Measurements from ENCODE around the gene C9orf43. TPM values are rescaled to one million over a fixed set of nuclear protein-coding genes. Genes with fewer than 3 reads are reported as not detected.

The C9orf43 gene
- total and polyA plus RNA-seq, 9 of the 15 experiments (the other 6 are each of a cell fraction or from before 2014, with no cell fraction given), result 0.21 to 0.58 (median 0.33) TPM

DNA sequence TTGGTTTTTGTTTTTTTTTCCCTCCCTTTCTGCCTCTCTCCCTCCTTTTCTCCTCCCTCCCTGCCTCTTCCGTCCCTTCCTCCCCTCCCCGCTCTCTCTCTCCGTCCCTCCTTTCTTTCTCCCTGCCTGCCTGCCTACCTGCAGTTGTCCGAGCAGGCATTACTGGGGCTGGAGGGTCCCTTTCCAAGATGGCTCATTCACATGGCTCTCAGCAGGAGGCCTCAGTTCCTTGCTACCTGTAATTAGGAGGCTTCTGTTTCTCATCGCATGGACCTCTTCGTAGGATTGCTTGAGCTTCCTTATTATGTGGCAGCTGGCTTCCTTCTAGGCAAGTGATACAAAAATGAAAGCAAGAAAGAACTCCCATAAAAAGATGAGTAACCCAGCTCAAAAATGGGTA, 61.0 kb downstream of the C9orf43 start:
- BruUV-seq (replicated peaks), result no TSS peak
- no peak overlapping the region for H2AFZ ChIP-seq (ENCODE audit: low read depth, low read length)
- 0 out of 2 replicates have a peak, but pooled peaks cover 4% of the 10 kb centered on the region for H3K9me3 ChIP-seq (replicated peaks; ENCODE audit: control insufficient read depth, insufficient read depth, low read depth, low read length)
- FAIRE-seq (no peak), ATAC-seq (no peak), DNase-seq (ENCODE audit: extremely low read depth in 1 of 4, low spot score in 3 of 4) (no peak)
- WGBS (ENCODE audit: insufficient coverage, low coverage, missing lambda C conversion rate), result 30% methylated on average over 6 of the region's 6 CpGs
- TF ChIP-seq RAD21 (CRISPR knock-in tag; conservative IDR thresholded peaks at IDR 0.05 in 1 of 2, IDR thresholded peaks at IDR 0.05 in 1 of 2), result no peak
- TF ChIP-seq, protein P1, sequence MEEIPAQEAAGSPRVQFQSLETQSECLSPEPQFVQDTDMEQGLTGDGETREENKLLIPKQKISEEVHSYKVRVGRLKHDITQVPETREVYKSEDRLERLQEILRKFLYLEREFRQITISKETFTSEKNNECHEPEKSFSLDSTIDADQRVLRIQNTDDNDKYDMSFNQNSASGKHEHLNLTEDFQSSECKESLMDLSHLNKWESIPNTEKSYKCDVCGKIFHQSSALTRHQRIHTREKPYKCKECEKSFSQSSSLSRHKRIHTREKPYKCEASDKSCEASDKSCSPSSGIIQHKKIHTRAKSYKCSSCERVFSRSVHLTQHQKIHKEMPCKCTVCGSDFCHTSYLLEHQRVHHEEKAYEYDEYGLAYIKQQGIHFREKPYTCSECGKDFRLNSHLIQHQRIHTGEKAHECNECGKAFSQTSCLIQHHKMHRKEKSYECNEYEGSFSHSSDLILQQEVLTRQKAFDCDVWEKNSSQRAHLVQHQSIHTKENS (CRISPR knock-in tag; IDR thresholded peaks at IDR 0.05), result no peak
- TF ChIP-seq, protein P2, sequence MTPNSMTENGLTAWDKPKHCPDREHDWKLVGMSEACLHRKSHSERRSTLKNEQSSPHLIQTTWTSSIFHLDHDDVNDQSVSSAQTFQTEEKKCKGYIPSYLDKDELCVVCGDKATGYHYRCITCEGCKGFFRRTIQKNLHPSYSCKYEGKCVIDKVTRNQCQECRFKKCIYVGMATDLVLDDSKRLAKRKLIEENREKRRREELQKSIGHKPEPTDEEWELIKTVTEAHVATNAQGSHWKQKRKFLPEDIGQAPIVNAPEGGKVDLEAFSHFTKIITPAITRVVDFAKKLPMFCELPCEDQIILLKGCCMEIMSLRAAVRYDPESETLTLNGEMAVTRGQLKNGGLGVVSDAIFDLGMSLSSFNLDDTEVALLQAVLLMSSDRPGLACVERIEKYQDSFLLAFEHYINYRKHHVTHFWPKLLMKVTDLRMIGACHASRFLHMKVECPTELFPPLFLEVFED (CRISPR knock-in tag; conservative IDR thresholded peaks at IDR 0.05), result no peak
- no peak for TF ChIP-seq ZNF384 (IDR thresholded peaks at IDR 0.05; ENCODE audit: low read depth, low read length)
- TF ChIP-seq HIVEP1 (CRISPR knock-in tag; IDR thresholded peaks at IDR 0.05), result no peak
- TF ChIP-seq, protein P3, sequence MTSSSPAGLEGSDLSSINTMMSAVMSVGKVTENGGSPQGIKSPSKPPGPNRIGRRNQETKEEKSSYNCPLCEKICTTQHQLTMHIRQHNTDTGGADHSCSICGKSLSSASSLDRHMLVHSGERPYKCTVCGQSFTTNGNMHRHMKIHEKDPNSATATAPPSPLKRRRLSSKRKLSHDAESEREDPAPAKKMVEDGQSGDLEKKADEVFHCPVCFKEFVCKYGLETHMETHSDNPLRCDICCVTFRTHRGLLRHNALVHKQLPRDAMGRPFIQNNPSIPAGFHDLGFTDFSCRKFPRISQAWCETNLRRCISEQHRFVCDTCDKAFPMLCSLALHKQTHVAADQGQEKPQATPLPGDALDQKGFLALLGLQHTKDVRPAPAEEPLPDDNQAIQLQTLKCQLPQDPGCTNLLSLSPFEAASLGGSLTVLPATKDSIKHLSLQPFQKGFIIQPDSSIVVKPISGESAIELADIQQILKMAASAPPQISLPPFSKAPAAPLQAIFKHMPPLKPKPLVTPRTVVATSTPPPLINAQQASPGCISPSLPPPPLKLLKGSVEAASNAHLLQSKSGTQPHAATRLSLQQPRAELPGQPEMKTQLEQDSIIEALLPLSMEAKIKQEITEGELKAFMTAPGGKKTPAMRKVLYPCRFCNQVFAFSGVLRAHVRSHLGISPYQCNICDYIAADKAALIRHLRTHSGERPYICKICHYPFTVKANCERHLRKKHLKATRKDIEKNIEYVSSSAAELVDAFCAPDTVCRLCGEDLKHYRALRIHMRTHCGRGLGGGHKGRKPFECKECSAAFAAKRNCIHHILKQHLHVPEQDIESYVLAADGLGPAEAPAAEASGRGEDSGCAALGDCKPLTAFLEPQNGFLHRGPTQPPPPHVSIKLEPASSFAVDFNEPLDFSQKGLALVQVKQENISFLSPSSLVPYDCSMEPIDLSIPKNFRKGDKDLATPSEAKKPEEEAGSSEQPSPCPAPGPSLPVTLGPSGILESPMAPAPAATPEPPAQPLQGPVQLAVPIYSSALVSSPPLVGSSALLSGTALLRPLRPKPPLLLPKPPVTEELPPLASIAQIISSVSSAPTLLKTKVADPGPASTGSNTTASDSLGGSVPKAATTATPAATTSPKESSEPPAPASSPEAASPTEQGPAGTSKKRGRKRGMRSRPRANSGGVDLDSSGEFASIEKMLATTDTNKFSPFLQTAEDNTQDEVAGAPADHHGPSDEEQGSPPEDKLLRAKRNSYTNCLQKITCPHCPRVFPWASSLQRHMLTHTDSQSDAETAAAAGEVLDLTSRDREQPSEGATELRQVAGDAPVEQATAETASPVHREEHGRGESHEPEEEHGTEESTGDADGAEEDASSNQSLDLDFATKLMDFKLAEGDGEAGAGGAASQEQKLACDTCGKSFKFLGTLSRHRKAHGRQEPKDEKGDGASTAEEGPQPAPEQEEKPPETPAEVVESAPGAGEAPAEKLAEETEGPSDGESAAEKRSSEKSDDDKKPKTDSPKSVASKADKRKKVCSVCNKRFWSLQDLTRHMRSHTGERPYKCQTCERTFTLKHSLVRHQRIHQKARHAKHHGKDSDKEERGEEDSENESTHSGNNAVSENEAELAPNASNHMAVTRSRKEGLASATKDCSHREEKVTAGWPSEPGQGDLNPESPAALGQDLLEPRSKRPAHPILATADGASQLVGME (CRISPR knock-in tag; IDR thresholded peaks at IDR 0.05), result no peak
- TF ChIP-seq PTRF (tag; IDR thresholded peaks at IDR 0.05), result no peak
- TF ChIP-seq HDAC6 (IDR thresholded peaks at IDR 0.05; ENCODE audit: low read depth, low read length), result no peak
- TF ChIP-seq SP2 (IDR thresholded peaks at IDR 0.05; ENCODE audit: extremely low read depth, low read depth, low read length, poor library complexity, severe bottlenecking), result no peak
- no peaks in the 10 kb centered on the region for H4K20me1 ChIP-seq (replicated peaks; ENCODE audit: control insufficient read depth, insufficient read depth, low read length)
- H3K4me2 ChIP-seq (ENCODE audit: insufficient read depth, low read length), result no peak overlapping the region
- H3K9me1 ChIP-seq (ENCODE audit: control insufficient read depth, insufficient read depth, low read length), result no peaks in the 10 kb centered on the region
- H3K79me2 ChIP-seq (ENCODE audit: control insufficient read depth, insufficient read depth, low read length), result no peaks in the 10 kb centered on the region
- intact Hi-C loops (cut with micrococcal nuclease), result no loop called here
- in situ Hi-C loops (cut with MboI), result no loop called here
- H3K27me3 ChIP-seq (ENCODE audit: control insufficient read depth in 2 of 2, insufficient read depth in 2 of 2, low read length in 2 of 2), result peaks cover 19 to 31% of the 10 kb centered on the region in 2 experiments
- H3K4me1 ChIP-seq (replicated peaks in 1 of 2; ENCODE audit: control insufficient read depth in 2 of 2, insufficient read depth in 2 of 2, low read length in 2 of 2), result no peaks in the 10 kb centered on the region
- POLR2A ChIA-PET, result interaction anchor here (1.0 kb wide), 1 partner anchor 17 kb away, joined by 3 read pairs; no protein-coding TSS in a partner anchor
- H3K36me3 ChIP-seq (ENCODE audit: control insufficient read depth, insufficient read depth, low read length), result no peaks in the 10 kb centered on the region
- no peak overlapping the region for H3K27ac ChIP-seq (ENCODE audit: extremely low read depth, low read depth, low read length)
- CTCF ChIA-PET (ENCODE audit: low intra/inter-chr PET ratio), result interaction anchor here (0.7 kb wide), 1 partner anchor 43 kb away, joined by 3 read pairs; no protein-coding TSS in a partner anchor
- H3K4me3 ChIP-seq, result no peak overlapping the region
- no peak overlapping the region; a peak in 1 of 4 replicates for H3K9ac ChIP-seq (ENCODE audit: insufficient read depth in 1 of 2, low read depth in 2 of 2, low read length in 2 of 2)
